KMS-11 (cell line): ENCODE measurements around the gene IFI35.

Source experiments
- H2AFZ ChIP-seq: fragments of 200-600 bp; sonication (generic); 2 replicates; pipeline ENCODE4 v1.6.1; 2016; ENCODE audit warnings: antibody characterized with exemption, mixed run types, low read depth
- H3K27ac ChIP-seq: fragments of 200-600 bp; sonication (generic); 2 replicates; pipeline ENCODE4 v1.6.1; 2016; ENCODE audit warnings: mild to moderate bottlenecking, mixed run types
- H3K27me3 ChIP-seq: fragments of 200-600 bp; sonication (generic); 2 replicates; pipeline ENCODE4 v1.6.1; 2017; ENCODE audit warnings: mild to moderate bottlenecking, low read depth, mixed run types, moderate library complexity; ENCODE audit not compliant: insufficient read depth
- H3K36me3 ChIP-seq: fragments of 200-600 bp; sonication (generic); 2 replicates; pipeline ENCODE4 v1.6.1; 2017; ENCODE audit warnings: mild to moderate bottlenecking, mixed run types; ENCODE audit not compliant: insufficient read depth
- H3K4me1 ChIP-seq: fragments of 200-600 bp; sonication (generic); 2 replicates; pipeline ENCODE4 v1.6.1; 2016; ENCODE audit warnings: mild to moderate bottlenecking, low read depth, mixed run types; ENCODE audit not compliant: poor library complexity, severe bottlenecking
- H3K4me2 ChIP-seq: fragments of 200-600 bp; sonication (generic); 2 replicates; pipeline ENCODE4 v1.7.0; 2016; ENCODE audit warnings: mild to moderate bottlenecking, mixed run types
- H3K4me3 ChIP-seq: fragments of 200-600 bp; sonication (generic); IDR thresholded peaks from 2 replicates; pipeline ENCODE4 v1.6.1; 2017; ENCODE audit warnings: low read depth, low read length, mixed read lengths; ENCODE audit not compliant: insufficient read depth
- H3K79me2 ChIP-seq: fragments of 200-600 bp; sonication (generic); 2 replicates; pipeline ENCODE4 v1.6.1; 2016; ENCODE audit warnings: low read depth, mixed run types; ENCODE audit not compliant: insufficient read depth
- H3K9ac ChIP-seq: fragments of 200-600 bp; sonication (generic); 2 replicates; pipeline ENCODE4 v1.6.1; 2016; ENCODE audit warnings: mild to moderate bottlenecking, mixed run types
- H4K20me1 ChIP-seq: fragments of 200-600 bp; sonication (generic); 2 replicates; pipeline ENCODE4 v1.6.1; 2016; ENCODE audit warnings: mild to moderate bottlenecking, mixed run types; ENCODE audit not compliant: insufficient read depth
- TF ChIP-seq, protein P1 (sequence below): fragments of 200-600 bp; sonication (generic); conservative IDR thresholded peaks from 2 replicates; pipeline ENCODE4 v1.6.1; 2017; ENCODE audit warnings: low read depth, mild to moderate bottlenecking, antibody characterized with exemption, low read length, moderate library complexity, mixed read lengths

IFI35 gene

DNA sequence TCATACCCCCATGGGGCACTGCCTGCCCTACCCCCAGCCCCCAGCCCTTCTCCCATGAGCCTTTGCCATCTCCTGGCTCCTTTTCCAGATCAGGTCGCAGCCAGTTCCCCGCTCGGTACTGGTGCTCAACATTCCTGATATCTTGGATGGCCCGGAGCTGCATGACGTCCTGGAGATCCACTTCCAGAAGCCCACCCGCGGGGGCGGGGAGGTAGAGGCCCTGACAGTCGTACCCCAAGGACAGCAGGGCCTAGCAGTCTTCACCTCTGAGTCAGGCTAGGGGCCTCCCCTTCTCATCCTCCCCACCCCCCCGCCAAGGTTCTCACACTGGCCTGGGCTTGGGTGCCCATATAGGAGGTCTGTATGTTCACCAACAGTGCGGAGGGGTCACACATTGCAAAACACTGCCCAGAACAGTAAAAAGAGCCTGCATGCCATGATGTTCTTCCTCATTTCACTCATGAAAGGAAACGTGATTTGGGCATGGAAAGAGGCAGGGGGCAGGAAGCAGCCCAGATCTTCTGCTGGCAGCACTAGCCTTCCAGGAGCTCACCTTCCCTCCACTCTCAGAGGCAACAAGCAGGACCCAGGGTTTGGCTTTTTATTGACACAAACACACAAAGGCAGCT is 7.5 kb downstream of the IFI35 start:
- Histone ChIP-seq H3K27me3 (no peaks in the 10 kb centered on the region), H3K4me1 (peaks cover 10% of the 10 kb centered on the region), H3K79me2 (no peaks in the 10 kb centered on the region), H4K20me1 (no peaks in the 10 kb centered on the region), H2AFZ (no peak overlapping the region), H3K27ac (no peak overlapping the region), H3K4me3 (no peak overlapping the region), H3K9ac (no peak overlapping the region), H3K36me3 (no peaks in the 10 kb centered on the region), H3K4me2 (no peak overlapping the region)
- TF ChIP-seq, protein P1, sequence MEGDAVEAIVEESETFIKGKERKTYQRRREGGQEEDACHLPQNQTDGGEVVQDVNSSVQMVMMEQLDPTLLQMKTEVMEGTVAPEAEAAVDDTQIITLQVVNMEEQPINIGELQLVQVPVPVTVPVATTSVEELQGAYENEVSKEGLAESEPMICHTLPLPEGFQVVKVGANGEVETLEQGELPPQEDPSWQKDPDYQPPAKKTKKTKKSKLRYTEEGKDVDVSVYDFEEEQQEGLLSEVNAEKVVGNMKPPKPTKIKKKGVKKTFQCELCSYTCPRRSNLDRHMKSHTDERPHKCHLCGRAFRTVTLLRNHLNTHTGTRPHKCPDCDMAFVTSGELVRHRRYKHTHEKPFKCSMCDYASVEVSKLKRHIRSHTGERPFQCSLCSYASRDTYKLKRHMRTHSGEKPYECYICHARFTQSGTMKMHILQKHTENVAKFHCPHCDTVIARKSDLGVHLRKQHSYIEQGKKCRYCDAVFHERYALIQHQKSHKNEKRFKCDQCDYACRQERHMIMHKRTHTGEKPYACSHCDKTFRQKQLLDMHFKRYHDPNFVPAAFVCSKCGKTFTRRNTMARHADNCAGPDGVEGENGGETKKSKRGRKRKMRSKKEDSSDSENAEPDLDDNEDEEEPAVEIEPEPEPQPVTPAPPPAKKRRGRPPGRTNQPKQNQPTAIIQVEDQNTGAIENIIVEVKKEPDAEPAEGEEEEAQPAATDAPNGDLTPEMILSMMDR, result no peak

DNA sequence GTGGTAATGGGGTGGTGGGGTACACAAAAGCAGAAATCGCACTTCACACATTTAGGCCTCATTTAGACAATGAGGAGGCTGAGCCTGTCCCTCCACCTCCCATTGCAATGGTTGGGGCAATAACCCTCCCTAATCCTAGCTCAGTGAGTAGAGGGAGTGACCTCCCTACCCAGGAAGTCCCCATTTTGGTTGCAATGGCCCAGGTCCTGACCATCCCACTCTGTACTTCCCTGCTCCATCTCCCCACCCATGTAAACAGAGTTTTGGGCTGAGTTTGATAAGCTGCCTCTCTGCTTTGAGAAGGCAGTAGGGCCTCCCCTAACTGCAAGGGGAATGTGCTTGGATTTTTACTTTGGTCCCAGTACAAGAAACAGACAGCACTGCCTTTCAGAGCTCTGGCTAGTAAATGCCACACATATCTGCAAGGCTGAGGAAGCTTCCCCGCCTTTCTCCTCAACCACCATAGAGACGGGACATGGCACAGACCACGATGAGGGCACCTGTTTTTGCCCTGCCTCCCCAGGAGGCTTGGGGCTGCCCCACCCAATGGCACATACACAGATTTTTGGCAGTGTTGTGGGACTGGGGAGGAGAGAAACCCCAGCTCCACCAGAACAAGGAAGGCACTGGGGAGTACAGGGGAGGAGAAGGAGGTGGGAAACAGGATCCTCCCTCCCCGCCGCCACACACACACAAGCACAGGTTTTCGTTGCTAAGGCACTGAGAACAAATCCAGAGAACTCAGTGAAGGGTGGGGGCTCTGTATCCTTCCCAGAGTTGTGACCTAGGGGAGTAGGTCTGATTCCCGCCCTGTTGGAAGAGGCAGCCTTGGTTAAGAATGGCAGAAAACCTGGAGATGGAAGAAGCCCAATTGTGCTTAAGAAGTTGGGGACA is 8.3 kb downstream of the IFI35 start:
- Histone ChIP-seq H3K36me3 (no peaks in the 10 kb centered on the region), H4K20me1 (no peaks in the 10 kb centered on the region), H2AFZ (no peak overlapping the region), H3K27ac (no peak overlapping the region), H3K4me2 (no peak overlapping the region), H3K79me2 (no peaks in the 10 kb centered on the region), H3K4me3 (no peak overlapping the region), H3K27me3 (no peaks in the 10 kb centered on the region), H3K4me1 (peaks cover 10% of the 10 kb centered on the region), H3K9ac (no peak overlapping the region)
- TF ChIP-seq, protein P1, result no peak

DNA sequence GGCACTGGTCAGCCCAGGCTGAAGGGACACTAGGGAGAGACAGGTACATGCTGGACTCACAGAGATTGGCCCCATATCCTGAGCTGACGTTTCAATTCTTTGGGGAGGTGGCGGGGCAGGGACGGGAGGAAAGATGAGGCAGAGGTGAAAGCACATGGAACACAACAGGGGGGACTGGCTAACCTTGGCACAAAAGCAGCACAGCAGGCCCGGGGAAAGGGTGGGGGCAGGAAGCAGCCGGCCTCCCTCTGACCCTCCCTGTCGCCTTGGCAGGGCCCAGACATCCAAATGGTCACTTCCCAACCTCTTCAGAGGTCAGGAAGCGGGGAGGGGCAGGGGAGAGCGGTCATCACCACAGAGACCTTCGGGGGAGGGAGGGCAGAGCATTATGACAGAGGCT is 9.0 kb downstream of the IFI35 start:
- no peak overlapping the region for H3K27ac ChIP-seq
- H3K4me1 ChIP-seq, result peaks cover 10% of the 10 kb centered on the region
- H3K79me2 ChIP-seq, result no peaks in the 10 kb centered on the region
- no peak overlapping the region for H3K4me2 ChIP-seq
- TF ChIP-seq, protein P1, result no peak
- H2AFZ ChIP-seq, result no peak overlapping the region
- no peaks in the 10 kb centered on the region for H3K36me3 ChIP-seq
- H3K9ac ChIP-seq, result no peak overlapping the region
- no peaks in the 10 kb centered on the region for H3K27me3 ChIP-seq
- H3K4me3 ChIP-seq, result no peak overlapping the region
- H4K20me1 ChIP-seq, result no peaks in the 10 kb centered on the region

DNA sequence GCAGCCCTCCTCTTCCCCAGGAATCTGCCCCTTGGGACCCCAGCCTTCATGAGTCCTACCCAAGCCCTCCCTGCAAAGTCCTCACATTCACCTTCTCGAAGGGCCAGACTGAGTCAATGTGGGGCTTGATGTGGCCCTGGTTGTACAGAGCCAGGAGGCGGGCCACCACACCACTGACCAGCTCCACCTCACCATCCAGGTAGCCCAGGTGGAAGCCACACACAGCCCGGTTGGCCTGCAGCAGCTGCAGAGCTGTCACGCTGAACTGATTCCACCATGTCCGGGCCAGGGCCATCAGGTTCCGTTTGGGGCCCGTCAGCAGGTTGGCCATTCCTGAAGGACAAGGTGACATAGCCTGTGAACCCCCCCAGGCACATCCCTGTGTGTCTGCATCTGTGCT is 9.6 kb downstream of the IFI35 start:
- no peak overlapping the region for H2AFZ ChIP-seq
- no peaks in the 10 kb centered on the region for H3K36me3 ChIP-seq
- no peak overlapping the region for H3K4me2 ChIP-seq
- H3K9ac ChIP-seq, result no peak overlapping the region
- TF ChIP-seq, protein P1, result no peak
- H3K4me1 ChIP-seq, result peaks cover 10% of the 10 kb centered on the region
- H3K4me3 ChIP-seq, result no peak overlapping the region
- no peak overlapping the region for H3K27ac ChIP-seq
- H4K20me1 ChIP-seq, result no peaks in the 10 kb centered on the region
- H3K27me3 ChIP-seq, result no peaks in the 10 kb centered on the region
- H3K79me2 ChIP-seq, result no peaks in the 10 kb centered on the region
